Measurements from ENCODE around the gene ZACN. TPM values are rescaled to one million over a fixed set of nuclear protein-coding genes. Genes with fewer than 3 reads are reported as not detected.
A peak's percentile ranks its signal among the peaks of the same experiment; 100 is the strongest.

ZACN gene
- total RNA-seq, 1 experiment from 2014 or later: 0.09 TPM

DNA sequence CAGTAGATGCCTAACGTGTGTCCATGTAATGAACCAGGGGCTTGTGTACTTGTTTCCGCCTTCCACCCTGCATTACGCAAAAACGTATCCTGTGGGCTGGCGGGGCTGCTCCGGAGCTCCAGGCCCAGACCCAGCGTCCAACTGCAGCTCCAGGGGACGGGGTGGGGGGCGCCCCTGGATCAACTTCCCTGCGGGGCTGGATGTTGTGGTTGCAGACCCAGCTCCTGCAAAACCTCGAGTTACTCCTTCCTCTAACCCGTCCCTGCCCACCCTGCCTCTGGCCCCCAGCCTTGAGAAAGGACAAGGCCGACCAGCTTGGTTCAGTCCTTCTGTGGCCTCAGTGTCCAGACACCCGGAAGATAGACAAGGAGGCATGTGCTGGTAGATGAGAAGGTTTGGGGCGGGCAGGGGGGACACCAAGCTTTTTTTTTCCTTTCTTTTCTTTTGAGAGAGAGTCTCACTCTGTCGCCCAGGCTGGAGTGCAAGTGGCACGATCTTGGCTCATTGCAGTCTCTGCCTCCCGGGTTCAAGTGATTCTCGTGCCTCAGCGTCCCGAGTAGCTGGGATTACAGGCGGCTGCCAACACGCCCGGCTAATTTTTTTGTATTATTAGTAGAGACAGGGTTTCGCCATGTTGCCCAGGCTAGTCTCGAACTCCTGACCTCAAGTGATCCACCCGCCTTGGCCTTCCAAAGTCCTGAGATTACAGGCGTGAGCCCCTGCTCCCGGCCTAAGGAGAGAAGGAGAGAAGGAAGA is 25.3 kb downstream of the ZACN start:
- no CpG with 5 or more reads among the region's 29 CpGs for WGBS (ENCODE audit: extremely low coverage, insufficient read length, low lambda C conversion rate)
- H3T11ph ChIP-seq (ENCODE audit: low read length): no peak overlapping the region
- Mint-ChIP-seq H3K27me3 (ENCODE audit: low read depth) (no peaks in the 10 kb centered on the region; the same call in none of the 2 replicates), H3K36me3 (ENCODE audit: insufficient read depth in 1 of 3, low read depth in 3 of 3) (peaks cover 19 to 29% (median 23%) of the 10 kb centered on the region in 3 experiments), H3K27ac (peak overlapping the region; percentile 98 to 99 (median 99); a peak in 4 of 7 replicates), H3K9me3 (peaks cover 0 to 3% of the 10 kb centered on the region in 2 experiments; a peak in 1 of 5 replicates), H3K4me3 (peak overlapping the region; percentile 97 to 98), H3K4me1 (peaks cover 18 to 29% of the 10 kb centered on the region in 2 experiments)
- H3K14ac ChIP-seq (ENCODE audit: insufficient read depth, low read length): 0 out of 2 replicates have a peak overlapping the region, but pooled peaks have one; percentile 93
- H3K18ac ChIP-seq (ENCODE audit: insufficient read length, low read depth, low read length): peak overlapping the region; percentile 88
- H2BK12ac ChIP-seq (ENCODE audit: insufficient read length, low read depth, low read length): no peak overlapping the region
- H2BK120ac ChIP-seq (ENCODE audit: low read depth, low read length, poor library complexity, severe bottlenecking): no peak overlapping the region
- H3K27ac ChIP-seq (ENCODE audit: insufficient read length, low read depth, low read length): peak overlapping the region; percentile 42
- peak overlapping the region; percentile 26 for H4K5ac ChIP-seq (ENCODE audit: insufficient read length, low read depth, low read length)
- H3K27me3 ChIP-seq (ENCODE audit: insufficient read depth, low read length): no peaks in the 10 kb centered on the region
- no peak overlapping the region for H3K23ac ChIP-seq (ENCODE audit: insufficient read length, low read depth, low read length)
- H2BK20ac ChIP-seq (ENCODE audit: low read depth, low read length, poor library complexity, severe bottlenecking): no peak overlapping the region
- peak overlapping the region; percentile 94 for H3K4me2 ChIP-seq (ENCODE audit: insufficient read depth, insufficient read length, low read length)
- H2AK5ac ChIP-seq (ENCODE audit: insufficient read length, low read length): no peak overlapping the region
- no peak overlapping the region for H4K8ac ChIP-seq (replicated peaks; ENCODE audit: insufficient read length, low read depth, low read length)
- no peak for DNase-seq
- peaks cover 6% of the 10 kb centered on the region for H3K4me1 ChIP-seq (ENCODE audit: insufficient read depth, low read length)
- no peaks in the 10 kb centered on the region for H3K79me2 ChIP-seq (ENCODE audit: insufficient read depth, low read length)
- TF ChIP-seq CTCF (conservative IDR thresholded peaks at IDR 0.05): no peak
- no peak overlapping the region for H2BK15ac ChIP-seq (ENCODE audit: low read depth, low read length)
- peaks cover 4% of the 10 kb centered on the region for H4K20me1 ChIP-seq (ENCODE audit: control insufficient read depth, insufficient read depth, insufficient read length)
- no peak overlapping the region for H3K9ac ChIP-seq (ENCODE audit: extremely low read depth, insufficient read length, low read length)
- H2AFZ ChIP-seq (ENCODE audit: low read length): no peak overlapping the region
- H2BK5ac ChIP-seq (ENCODE audit: insufficient read length, low read length): no peak overlapping the region
- H3K4ac ChIP-seq (ENCODE audit: low read depth, low read length): no peak overlapping the region
- no peaks in the 10 kb centered on the region for H3K9me3 ChIP-seq (ENCODE audit: control insufficient read depth, low read depth, low read length)
- H3K23me2 ChIP-seq (ENCODE audit: insufficient read length, low read depth, low read length, poor library complexity, severe bottlenecking): peaks cover 11% of the 10 kb centered on the region
- H4K91ac ChIP-seq (ENCODE audit: insufficient read length, low read depth, low read length): no peak overlapping the region
- no peak overlapping the region for H3K56ac ChIP-seq (ENCODE audit: insufficient read length, low read depth, low read length)
- no peaks in the 10 kb centered on the region for H3K79me1 ChIP-seq (ENCODE audit: insufficient read depth, low read depth, low read length, poor library complexity, severe bottlenecking)
